DMS153 (cell line): ENCODE results near the gene GATB.
"Not testable (repeated sequence)": the region's sequence is repeated elsewhere in the genome, so short reads cannot be mapped to it uniquely, and the experiment has no call there.

Source experiments
- DNase-seq: peaks from one replicate; lab custom pipeline; 2025; lab: John Stamatoyannopoulos, UW

Gene GATB

GRCh38 chr4:151784706-151785105 lies 23.9 kb upstream of the GATB start:
- DNase-seq, result no peak

- DNase-seq, result no peak
Measured at GRCh38 chr4:151783867-151784266, 23.1 kb upstream of the GATB start.

DNA sequence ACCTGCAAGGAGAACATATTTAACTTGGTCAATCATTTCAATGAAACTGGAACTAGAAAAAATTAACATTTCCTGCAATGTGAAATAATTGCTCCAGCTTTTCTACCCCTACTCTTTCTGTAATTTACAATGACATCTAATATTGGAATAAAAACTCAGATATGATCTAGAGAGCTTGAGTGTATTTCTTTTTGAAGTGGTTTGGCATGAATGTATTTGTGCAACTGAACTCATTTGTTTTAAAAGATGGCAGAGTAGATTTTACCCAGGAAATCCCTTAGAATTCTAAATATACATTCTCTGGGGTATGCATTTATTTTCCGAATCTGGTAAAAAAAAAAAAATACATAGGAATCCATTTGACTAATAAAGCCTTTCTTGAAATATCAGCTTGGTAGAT lies 21.5 kb upstream of the GATB start:
- no peak for DNase-seq

DNA sequence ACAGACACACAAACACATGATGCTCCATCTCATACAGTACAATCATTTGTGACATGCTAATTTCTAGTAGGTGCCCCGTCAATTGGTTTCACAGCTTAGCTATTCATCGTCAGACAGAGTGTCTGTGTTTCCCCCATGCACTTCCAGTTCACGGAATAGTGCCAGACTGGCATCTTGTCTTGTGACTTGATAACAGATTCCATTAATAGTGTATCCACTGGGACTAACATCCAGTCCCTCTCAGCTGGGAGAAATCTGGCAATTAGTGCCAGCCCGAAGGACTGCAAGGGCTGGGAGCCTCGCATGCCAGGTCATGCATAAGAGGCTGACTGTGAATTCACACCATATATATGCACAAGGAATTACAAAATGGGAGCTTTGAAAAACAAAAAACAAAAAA lies 20.2 kb upstream of the GATB start:
- no peak for DNase-seq

DNA sequence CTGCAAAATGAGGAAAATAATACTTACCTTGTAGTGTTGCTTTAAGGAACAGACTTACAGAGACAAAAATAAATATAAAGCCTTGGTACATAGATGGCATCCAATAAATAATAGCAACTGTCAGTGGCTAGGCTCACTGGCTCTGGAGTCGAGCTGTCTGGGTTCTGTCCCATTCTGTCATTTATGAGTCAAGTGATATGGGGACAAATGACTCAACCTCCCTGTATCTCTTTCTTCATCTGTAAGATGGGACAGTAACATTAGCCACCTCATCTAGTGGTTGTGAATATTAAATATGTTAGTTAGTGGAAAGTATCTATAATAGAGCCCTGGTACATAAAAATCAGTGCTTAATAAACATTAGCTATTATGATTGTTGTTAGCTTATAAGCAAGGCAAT lies 16.7 kb upstream of the GATB start:
- DNase-seq, result no peak

GRCh38 chr4:151774324-151774723 lies 13.5 kb upstream of the GATB start:
- no peak for DNase-seq

GRCh38 chr4:151772274-151772673 lies 11.5 kb upstream of the GATB start:
- DNase-seq, result no peak

DNA sequence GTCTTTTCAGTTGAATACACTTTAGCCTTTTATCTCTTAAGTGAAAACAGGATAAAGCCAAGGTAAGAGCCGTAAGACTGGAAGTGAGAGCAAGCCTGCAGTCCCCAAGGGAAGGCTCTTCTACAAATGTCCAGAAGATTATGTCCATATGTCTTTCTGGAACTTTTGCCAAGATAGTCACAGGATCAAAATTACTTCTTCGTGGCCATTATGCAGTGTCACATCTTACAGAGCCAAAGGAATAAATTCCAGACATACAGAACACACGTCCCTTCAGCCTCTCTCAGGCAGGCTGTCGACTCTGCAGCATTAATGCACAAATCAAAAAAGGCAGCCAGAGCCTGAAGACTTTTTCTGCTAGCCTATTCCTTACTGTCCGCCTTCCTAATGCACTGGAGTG lies 10.9 kb upstream of the GATB start:
- DNase-seq, result no peak

DNA sequence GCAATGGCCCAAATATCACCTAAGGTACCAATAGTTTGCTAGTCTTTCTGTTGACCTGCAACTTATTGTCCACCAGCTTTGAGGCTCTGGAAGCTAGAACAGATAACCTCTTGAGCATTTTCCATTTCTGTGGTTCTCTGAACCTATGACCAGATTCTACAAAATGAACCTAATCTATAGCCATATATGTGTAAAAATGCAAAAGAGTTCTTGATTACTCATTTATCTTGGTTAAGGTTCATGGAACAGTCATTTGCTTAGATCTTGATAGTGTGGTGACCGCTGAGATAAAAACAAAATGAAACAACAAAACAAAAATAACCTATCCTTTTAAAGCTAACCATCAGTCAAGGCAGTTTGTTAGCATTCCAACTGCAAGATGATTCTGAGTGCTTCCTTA lies 9.3 kb upstream of the GATB start:
- no peak for DNase-seq

DNA sequence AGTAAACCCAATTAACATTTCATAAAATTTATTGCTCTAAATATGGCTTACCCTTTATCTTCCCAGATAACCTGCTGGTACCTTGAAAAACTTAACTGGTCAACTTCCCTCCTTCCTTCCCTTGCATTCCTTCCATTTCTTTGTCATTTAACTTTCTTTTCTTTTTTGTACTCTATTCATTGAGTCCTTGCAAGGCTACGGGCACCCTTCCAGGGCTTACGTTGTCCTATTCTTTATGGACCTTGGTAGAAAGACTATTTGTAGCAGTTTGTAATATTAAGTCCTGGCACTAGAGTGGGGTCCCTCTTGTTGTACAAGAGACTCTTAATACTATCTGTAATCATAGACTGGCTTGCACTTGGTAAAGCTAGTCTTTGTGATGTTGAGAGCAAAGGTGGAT lies 8.0 kb upstream of the GATB start:
- no peak for DNase-seq

DNA sequence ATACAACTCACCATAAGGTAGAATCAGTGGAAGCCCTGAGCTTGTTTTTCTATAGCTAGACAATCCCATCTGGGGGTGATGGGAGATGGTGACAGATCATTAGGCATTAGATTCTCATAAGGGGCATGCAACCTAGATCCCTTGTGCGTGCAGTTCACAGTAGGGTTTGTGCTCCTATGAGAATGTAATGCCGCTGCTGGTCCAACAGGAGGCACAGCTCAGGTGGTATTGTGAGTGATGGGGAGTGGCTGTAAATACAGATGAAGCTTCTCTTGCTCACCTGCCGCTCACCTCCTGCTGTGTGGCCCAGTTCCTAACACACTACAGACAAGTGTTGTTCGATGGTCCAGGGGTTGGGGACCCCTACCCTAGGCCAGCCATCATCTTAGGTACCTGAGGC lies 5.9 kb upstream of the GATB start:
- DNase-seq, result no peak

DNA sequence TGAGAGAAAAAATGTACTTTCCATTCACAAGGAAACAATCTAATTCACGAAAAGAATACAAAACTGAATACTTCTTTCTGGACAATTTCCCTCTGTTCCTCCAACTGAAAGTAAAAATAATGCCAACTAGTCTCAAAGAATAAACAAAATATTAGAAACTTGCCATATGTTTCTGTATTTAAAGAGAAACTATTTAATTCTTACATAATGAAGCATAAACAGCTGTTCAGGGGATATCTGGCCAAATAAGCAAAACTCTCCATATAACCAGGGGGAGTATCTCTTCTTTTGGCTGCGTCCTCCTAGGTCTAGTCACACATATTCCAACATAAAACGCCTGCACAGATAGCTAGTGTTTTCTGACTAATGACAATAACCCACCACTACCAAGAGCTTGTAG lies 805 bp downstream of the GATB start:
- no peak for DNase-seq

- DNase-seq, result no peak
Measured at GRCh38 chr4:151753056-151753455, 7.8 kb downstream of the GATB start.

DNA sequence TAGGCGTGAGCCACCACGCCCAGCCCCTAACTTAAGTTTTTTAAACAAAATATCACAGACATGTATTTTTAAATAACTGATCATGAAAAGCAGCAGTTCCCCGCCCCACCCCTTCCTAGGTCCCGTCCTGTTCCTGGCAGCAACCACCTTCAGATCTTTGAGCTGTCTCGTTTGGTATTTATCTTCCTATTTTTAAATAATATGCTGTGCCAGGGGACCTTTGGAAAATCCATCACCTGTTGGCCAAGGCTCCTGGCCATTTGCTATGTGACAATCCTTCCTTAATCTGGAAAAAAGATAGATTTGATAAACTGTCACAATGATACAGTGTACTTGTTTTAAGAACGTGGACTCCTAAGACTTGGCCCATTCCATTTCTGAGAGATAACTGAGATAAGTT lies 10.7 kb downstream of the GATB start:
- no peak for DNase-seq

DNA sequence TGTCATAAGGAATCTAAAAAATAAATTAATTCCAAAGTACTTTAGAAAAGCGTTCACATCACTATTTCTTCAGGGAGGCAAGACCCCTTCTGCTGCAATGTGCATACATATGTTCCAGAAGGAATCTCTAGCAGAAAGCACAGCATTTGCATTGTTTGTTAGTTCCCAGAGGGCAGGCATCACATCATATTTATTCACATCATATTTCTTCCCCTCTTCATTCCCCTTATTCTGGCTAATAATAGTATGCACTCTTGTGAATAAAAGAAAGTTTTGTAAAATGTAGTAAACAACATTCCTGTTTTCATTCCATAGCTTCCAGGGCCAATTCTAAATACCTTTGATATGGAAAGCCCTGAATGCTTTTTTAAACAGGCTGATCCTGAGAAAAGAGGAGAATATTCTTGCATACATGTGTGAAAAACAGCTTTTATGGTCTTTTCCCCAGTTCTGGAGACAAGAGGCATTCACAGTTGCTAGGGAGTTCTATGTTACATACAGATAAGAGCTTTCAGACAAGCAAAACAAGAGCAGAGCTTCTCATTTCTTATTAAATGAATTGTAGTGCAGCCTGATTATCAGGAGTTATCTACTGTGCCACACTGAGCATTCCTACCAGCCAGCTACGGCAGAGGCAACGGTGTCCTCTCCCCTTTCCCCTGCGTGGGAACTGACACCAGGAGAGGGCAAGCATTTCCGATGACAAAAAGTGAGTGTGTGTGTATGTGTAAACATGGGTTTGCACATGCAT lies 15.2 kb downstream of the GATB start:
- DNase-seq, result no peak

DNA sequence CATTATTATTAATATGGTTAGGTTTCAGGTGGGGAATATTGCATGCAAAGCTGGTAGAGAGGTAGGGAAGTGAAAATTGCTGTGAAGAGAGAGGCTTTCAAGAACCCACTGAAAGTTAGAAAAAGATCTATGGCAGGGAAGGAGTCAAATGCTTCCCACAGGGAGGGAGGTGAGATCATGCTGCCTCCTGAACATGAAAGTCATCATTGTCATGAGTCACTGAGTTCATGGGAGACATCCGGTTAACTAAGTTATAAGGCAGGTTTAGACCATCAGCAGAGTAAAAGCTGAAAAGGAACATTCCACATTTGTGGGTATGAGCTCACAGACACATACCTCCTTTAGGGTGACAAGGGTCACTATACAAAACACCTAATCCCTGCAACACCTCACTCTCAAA lies 16.2 kb downstream of the GATB start:
- no peak for DNase-seq

DNA sequence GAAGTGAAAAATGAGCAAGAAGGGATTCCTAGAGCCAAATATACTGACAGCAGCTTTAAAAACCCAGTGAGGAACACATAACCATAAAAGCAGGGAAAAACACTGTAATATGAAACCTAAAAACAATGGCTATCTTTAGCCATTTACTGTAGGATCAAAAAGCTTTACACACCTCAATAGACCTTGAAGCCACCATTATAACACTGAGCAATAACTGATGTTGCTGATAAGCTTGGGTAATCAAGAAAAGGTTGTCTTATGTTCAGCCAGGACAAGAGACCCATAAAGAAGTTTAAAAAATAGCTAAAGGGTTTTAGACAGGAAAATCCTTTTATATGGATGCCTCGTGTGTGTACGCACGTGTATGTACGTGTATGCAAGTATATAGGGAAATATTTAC lies 16.9 kb downstream of the GATB start:
- DNase-seq, result no peak

GRCh38 chr4:151743128-151743854 lies 17.5 kb downstream of the GATB start:
- no peak for DNase-seq

DNA sequence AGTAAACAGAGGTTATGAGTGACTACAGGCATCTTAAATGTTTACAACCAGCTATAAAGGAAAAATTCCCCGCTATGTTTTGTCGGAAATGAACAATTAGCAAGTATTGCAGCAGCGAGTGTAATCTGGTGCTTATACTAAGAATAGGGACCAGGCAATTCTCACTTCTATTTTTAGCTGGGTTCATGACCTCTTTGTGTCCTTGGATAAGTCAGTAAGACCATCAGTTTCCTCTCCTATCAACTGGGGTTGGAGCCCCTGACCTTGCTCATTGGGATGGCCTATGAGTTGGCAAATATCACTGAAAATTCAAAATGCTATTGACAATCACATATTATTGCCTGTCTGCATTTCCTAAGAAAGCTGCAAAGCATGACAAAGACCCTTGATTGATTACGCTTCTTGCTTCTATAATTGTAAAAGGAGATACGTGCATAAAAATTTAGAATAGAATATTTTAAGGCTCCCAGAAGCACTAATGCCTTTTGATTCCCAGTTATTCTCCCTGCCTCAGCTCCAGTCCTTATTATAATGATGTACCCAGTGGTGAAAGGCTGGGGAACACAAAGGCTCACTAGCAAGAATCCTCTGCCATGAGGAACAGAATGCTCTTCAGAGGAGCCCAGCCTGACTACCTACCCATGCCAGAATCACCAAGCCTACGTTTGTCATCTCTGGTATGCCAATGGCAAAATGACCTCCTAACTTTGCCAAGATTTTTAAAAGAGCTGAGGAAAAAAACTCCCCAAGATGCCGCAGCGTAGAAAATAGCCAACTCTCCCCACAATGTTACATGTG lies 21.9 kb downstream of the GATB start:
- no peak for DNase-seq

DNA sequence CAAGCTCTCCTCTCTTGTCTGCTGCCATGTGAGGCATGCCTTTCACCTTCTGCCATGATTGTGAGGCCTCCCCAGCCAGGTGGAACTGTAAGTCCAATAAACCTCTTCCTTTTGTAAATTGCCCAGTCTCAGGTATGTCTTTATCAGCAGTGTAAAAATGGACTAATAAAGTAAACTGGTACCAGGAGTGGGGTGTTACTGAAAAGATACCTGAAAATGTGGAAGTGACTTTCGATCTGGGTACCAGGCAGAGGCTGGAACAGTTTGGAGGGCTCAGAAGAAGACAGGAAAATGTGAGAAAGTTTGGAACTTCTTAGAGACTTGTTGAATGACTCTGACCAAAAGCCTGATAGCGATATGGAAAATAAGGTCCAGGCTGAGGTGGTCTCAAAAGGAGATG lies 24.0 kb downstream of the GATB start:
- not testable (repeated sequence) for DNase-seq

DNA sequence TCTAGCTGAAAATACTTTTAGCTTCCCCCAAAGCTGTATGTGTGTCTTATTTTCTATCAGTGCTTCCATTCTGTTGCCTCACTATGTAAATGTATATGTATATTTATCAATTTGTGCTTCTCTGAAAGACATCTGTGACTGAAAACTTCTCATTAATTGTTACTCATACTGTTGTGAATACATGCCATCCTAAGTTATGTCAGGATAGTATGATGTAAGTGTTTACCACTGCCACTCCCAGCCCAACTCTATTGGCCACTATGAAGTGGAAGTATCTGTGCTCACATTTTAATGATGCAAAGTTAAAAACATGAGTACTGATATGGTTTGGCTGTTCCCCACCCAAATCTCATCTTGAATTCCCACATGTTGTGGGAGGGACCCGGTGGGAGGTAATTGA lies 24.4 kb downstream of the GATB start:
- DNase-seq, result no peak

GRCh38 chr4:151731670-151732069 lies 29.1 kb downstream of the GATB start:
- not testable (repeated sequence) for DNase-seq
